ENCODE measurements around the gene FAM120B. TPM values are rescaled to one million over a fixed set of nuclear protein-coding genes. Genes with fewer than 3 reads are reported as not detected.

The FAM120B gene
- total and polyA plus RNA-seq, 2 of the 4 experiments (the other 2 are of a cell fraction): 15.3 to 28.0 TPM

GRCh38 chr6:170317718-170318117 is 11.2 kb downstream of the FAM120B start:
- no peak for TF ChIP-seq POLR2A (IDR thresholded peaks at IDR 0.05; ENCODE audit: low read depth, low read length)
- in situ Hi-C loops (cut with MboI; ENCODE audit: low sequenced_read_pairs) (no loop called here), intact Hi-C loops (cut with micrococcal nuclease) (loop anchor here (10.0 kb wide), 1 partner anchor 873 kb away; no protein-coding TSS in a partner anchor), dilution Hi-C loops (cut with HindIII; ENCODE audit: low sequenced_read_pairs, unreplicated experiment) (no loop called here)
- Histone ChIP-seq H3K4ac (ENCODE audit: low read depth, low read length) (no peak overlapping the region), H3K27ac (ENCODE audit: insufficient read depth, low read length) (no peak overlapping the region), H3K4me2 (ENCODE audit: low read depth, low read length) (no peak overlapping the region), H2BK15ac (ENCODE audit: low read depth, low read length) (no peak overlapping the region), H3K18ac (ENCODE audit: low read depth, low read length) (no peak overlapping the region), H2BK5ac (ENCODE audit: low read depth, low read length, poor library complexity, severe bottlenecking) (no peak overlapping the region), H3K56ac (ENCODE audit: extremely low read depth, insufficient read depth, low read length) (no peak overlapping the region), H3K4me1 (ENCODE audit: control insufficient read depth, insufficient read depth, low read length) (0 out of 2 replicates have a peak, but pooled peaks cover 4% of the 10 kb centered on the region), H3K27me3 (ENCODE audit: control insufficient read depth, insufficient read depth, low read length) (no peaks in the 10 kb centered on the region), H3K23ac (ENCODE audit: low read depth, low read length) (no peak overlapping the region), H2BK120ac (ENCODE audit: low read depth, low read length) (no peak overlapping the region), H3K4me3 (ENCODE audit: insufficient read depth, low read depth, low read length) (no peak overlapping the region), H3K36me3 (ENCODE audit: control insufficient read depth, insufficient read depth, low read length) (peaks cover 15% of the 10 kb centered on the region; the same call in 1 of the 2 replicates), H3K9ac (ENCODE audit: low read depth, low read length) (no peak overlapping the region), H2AK9ac (replicated peaks; ENCODE audit: low read depth, low read length, poor library complexity) (no peak overlapping the region), H4K91ac (ENCODE audit: insufficient read depth, low read depth, low read length) (no peak overlapping the region), H4K5ac (ENCODE audit: low read depth, low read length) (no peak overlapping the region), H3K9me3 (ENCODE audit: control insufficient read depth, insufficient read depth, low read length) (no peaks in the 10 kb centered on the region), H3K14ac (replicated peaks; ENCODE audit: low read depth, low read length) (no peak overlapping the region), H2AK5ac (ENCODE audit: low read depth, low read length) (no peak overlapping the region), H3K9me1 (ENCODE audit: insufficient read depth, low read length) (peaks cover 7% of the 10 kb centered on the region), H2BK20ac (ENCODE audit: low read depth, low read length) (no peak overlapping the region), H4K8ac (ENCODE audit: low read depth in 2 of 2, low read length in 2 of 2) (no peak overlapping the region), H2AFZ (replicated peaks; ENCODE audit: low read length, poor library complexity) (no peak overlapping the region), H4K20me1 (ENCODE audit: insufficient read depth, low read length) (peaks cover 27% of the 10 kb centered on the region), H3K79me1 (ENCODE audit: low read depth in 1 of 2, low read length in 2 of 2) (peaks cover 45 to 82% of the 10 kb centered on the region in 2 experiments)
- ATAC-seq (ENCODE audit: low read depth): no peak
- ChIA-PET POLR2A (ENCODE audit: unreplicated experiment) (no interaction called here), CTCF (no interaction called here)
- BruUV-seq (replicated peaks): TSS peak; percentile 82
- no CpG with 5 or more reads among the region's 5 CpGs for WGBS, 2 experiments (ENCODE audit: extremely low coverage in 2 of 2, insufficient read length in 1 of 2)
- DNase-seq: no peak
